GM23338 (cell line): Measurements from ENCODE around the gene APMAP. TPM values are rescaled to one million over a fixed set of nuclear protein-coding genes. Genes with fewer than 3 reads are reported as not detected.

Experiments
- ATAC-seq: fragments of 200-7000 bp; cut with Tn5 transposase; 3 replicates; pipeline ENCODE4 v1.9.1; 2020
- DNase-seq: peaks from one replicate; pipeline ENCODE4 v3.0.0-alpha.2; 2015; ENCODE audit warnings: low spot score
- H2AFZ ChIP-seq: fragments of 200-600 bp; sonication (generic); 2 replicates; pipeline ENCODE4 v1.8.0; 2016; ENCODE audit warnings: antibody characterized with exemption, mild to moderate bottlenecking, moderate library complexity
- H3F3A ChIP-seq: fragments of 200-600 bp; sonication (generic); replicated peaks from 2 replicates; pipeline ENCODE4 v1.8.0; 2017; ENCODE audit warnings: antibody characterized with exemption, mixed run types, low read depth
- H3K27ac ChIP-seq: fragments of 200-600 bp; sonication (generic); 2 replicates; pipeline ENCODE4 v1.6.1; 2016; ENCODE audit warnings: low read depth
- H3K27me3 ChIP-seq: fragments of 200-600 bp; sonication (generic); 2 replicates; pipeline ENCODE4 v1.8.0; 2016; ENCODE audit warnings: mild to moderate bottlenecking, mixed run types, moderate library complexity; ENCODE audit not compliant: insufficient read depth
- H3K36me3 ChIP-seq: fragments of 200-600 bp; sonication (generic); 2 replicates; pipeline ENCODE4 v1.8.0; 2016; ENCODE audit warnings: mild to moderate bottlenecking; ENCODE audit not compliant: insufficient read depth
- H3K4me1 ChIP-seq: fragments of 200-600 bp; sonication (generic); 2 replicates; pipeline ENCODE4 v1.8.0; 2016; ENCODE audit warnings: mild to moderate bottlenecking, moderate library complexity; ENCODE audit not compliant: insufficient read depth
- H3K4me2 ChIP-seq: fragments of 200-600 bp; sonication (generic); 2 replicates; pipeline ENCODE4 v1.7.1; 2017; ENCODE audit warnings: mixed run types
- H3K4me3 ChIP-seq: fragments of 200-600 bp; sonication (generic); 2 replicates; pipeline ENCODE4 v1.6.1; 2016; ENCODE audit warnings: mixed run types
- H3K79me2 ChIP-seq: fragments of 200-600 bp; sonication (generic); replicated peaks from 2 replicates; pipeline ENCODE4 v1.8.0; 2017; ENCODE audit warnings: mild to moderate bottlenecking; ENCODE audit not compliant: insufficient read depth
- H3K9me2 ChIP-seq: fragments of 200-600 bp; sonication (generic); 2 replicates; pipeline ENCODE4 v1.8.0; 2017; ENCODE audit not compliant: insufficient read depth
- H4K20me1 ChIP-seq: fragments of 200-600 bp; sonication (generic); replicated peaks from 2 replicates; pipeline ENCODE4 v1.8.0; 2017; ENCODE audit warnings: mild to moderate bottlenecking; ENCODE audit not compliant: insufficient read depth
- H3K27ac Mint-ChIP-seq: 2 replicates; pipeline ENCODE4 v1.8.0; 2020; ENCODE audit warnings: inconsistent platforms, mild to moderate bottlenecking, moderate library complexity, mixed read lengths
- H3K27me3 Mint-ChIP-seq: 3 replicates; pipeline ENCODE4 v1.8.0; 2022; ENCODE audit warnings: low read depth, mild to moderate bottlenecking, moderate library complexity, mixed read lengths, inconsistent platforms; ENCODE audit not compliant: insufficient read depth, poor library complexity
- H3K36me3 Mint-ChIP-seq: 3 replicates; pipeline ENCODE4 v1.8.0; 2021; ENCODE audit warnings: low read depth, mild to moderate bottlenecking, inconsistent platforms, moderate library complexity, mixed read lengths
- H3K4me1 Mint-ChIP-seq: 3 replicates; pipeline ENCODE4 v1.8.0; 2020; ENCODE audit warnings: mild to moderate bottlenecking, inconsistent platforms, mixed read lengths
- H3K4me3 Mint-ChIP-seq: 3 replicates; pipeline ENCODE4 v1.8.0; 2021; ENCODE audit warnings: moderate library complexity, mild to moderate bottlenecking, inconsistent platforms, mixed read lengths
- H3K9me3 Mint-ChIP-seq: 3 replicates; pipeline ENCODE4 v1.8.0; 2020; ENCODE audit warnings: moderate library complexity, mild to moderate bottlenecking, inconsistent platforms, mixed read lengths
- CREB1 ChIP-seq: fragments of 250-450 bp; sonication (Bioruptor Pico); IDR thresholded peaks from 2 replicates; pipeline ENCODE4 v1.5.0; 2020; ENCODE audit warnings: low read depth, mild to moderate bottlenecking, moderate library complexity
- EZH2 ChIP-seq: fragments of 200-600 bp; sonication (generic); IDR thresholded peaks from one replicate; pipeline ENCODE4 v1.8.0; 2017; ENCODE audit warnings: antibody characterized with exemption, mild to moderate bottlenecking, low read depth; ENCODE audit not compliant: unreplicated experiment
- EZH2phosphoT487 ChIP-seq: fragments of 200-600 bp; sonication (generic); IDR thresholded peaks from one replicate; pipeline ENCODE4 v1.8.1; 2018; ENCODE audit warnings: antibody characterized with exemption; ENCODE audit not compliant: unreplicated experiment
- JUNB ChIP-seq: IDR thresholded peaks from one replicate; pipeline ENCODE4 v1.6.1; 2016; ENCODE audit warnings: antibody characterized with exemption; ENCODE audit not compliant: unreplicated experiment
- NANOG ChIP-seq: IDR thresholded peaks from 2 replicates; pipeline ENCODE4 v1.6.1; 2016; ENCODE audit warnings: antibody characterized with exemption, borderline replicate concordance
- POLR2AphosphoS5 ChIP-seq: IDR thresholded peaks from 2 replicates; pipeline ENCODE4 v1.6.1; 2016; ENCODE audit warnings: antibody characterized with exemption, low read depth
- STAT1 ChIP-seq: IDR thresholded peaks from one replicate; pipeline ENCODE4 v1.6.1; 2016; ENCODE audit warnings: antibody characterized with exemption; ENCODE audit not compliant: unreplicated experiment
- ZNF114 ChIP-seq: fragments of 250-450 bp; sonication (Bioruptor Pico); IDR thresholded peaks from 2 replicates; pipeline ENCODE4 v1.5.0; 2020; ENCODE audit warnings: mild to moderate bottlenecking, moderate library complexity
- ZNF331 ChIP-seq: fragments of 250-450 bp; sonication (Bioruptor Pico); IDR thresholded peaks from 2 replicates; pipeline ENCODE4 v1.5.0; 2020; ENCODE audit warnings: low read depth, mild to moderate bottlenecking, moderate library complexity
- ZNF462 ChIP-seq: fragments of 250-450 bp; sonication (Bioruptor Pico); IDR thresholded peaks from 2 replicates; pipeline ENCODE4 v1.5.0; 2020; ENCODE audit warnings: mild to moderate bottlenecking, moderate library complexity
- polyA plus RNA-seq: library from polyadenylated mRNA; unstranded; fragments of >200 nt; fragmentation: Nextera tagmentation; extraction: Ambion mirVana; gene quantifications from 2 replicates; pipeline ENCODE4 v1.2.1, GENCODE V29; 2016
- total RNA-seq: library from RNA; depleted of rRNA; stranded (reverse); fragments of >200 nt; shearing (Covaris generic); gene quantifications from 2 replicates; pipeline ENCODE4 v1.2.3, GENCODE V29; 2014
- TF ChIP-seq, protein P1 (sequence below): IDR thresholded peaks from one replicate; pipeline ENCODE4 v1.6.1; 2018; ENCODE audit warnings: antibody characterized with exemption; ENCODE audit not compliant: unreplicated experiment
- TF ChIP-seq, protein P2 (sequence below), 2 experiments: fragments of 200-600 bp in 1 of 2; sonication (generic) in 1 of 2; conservative IDR thresholded peaks; 2 replicates each; pipeline versions ENCODE4 v1.5.1 to v1.6.1; 2016 to 2017; ENCODE audit warnings: antibody characterized with exemption in 2 of 2, low read depth in 2 of 2, mild to moderate bottlenecking in 2 of 2, moderate library complexity in 1 of 2
- TF ChIP-seq, protein P3 (sequence below): IDR thresholded peaks from 2 replicates; pipeline ENCODE4 v1.6.1; 2016; ENCODE audit warnings: antibody characterized with exemption

APMAP gene
- total and polyA plus RNA-seq, 2 experiments from 2014 or later, result 31.7 to 72.3 TPM

DNA sequence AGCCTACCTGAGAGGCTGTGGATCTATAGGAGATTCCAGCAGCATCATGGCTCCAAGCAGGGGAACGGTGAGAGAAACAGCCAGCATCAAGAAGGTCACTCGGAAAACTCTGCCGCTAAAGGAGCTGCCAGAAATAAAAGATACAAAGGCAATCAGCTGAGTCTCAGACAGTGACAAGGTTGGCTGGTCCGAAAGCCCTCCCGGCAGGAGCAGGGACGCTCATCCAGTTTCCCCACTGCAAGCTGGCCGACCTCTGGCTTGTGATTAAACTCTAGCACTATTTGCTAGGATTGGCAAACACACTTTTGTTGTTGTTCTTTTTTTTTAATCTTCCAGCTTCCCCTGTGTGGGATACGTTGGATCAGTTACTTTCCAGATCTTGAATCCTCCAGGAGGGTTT lies 8.7 kb downstream of the APMAP start:
- Histone ChIP-seq H3K27me3 (no peaks in the 10 kb centered on the region), H3K4me3 (no peak overlapping the region), H2AFZ (no peak overlapping the region), H3K27ac (no peak overlapping the region), H4K20me1 (peaks cover 14% of the 10 kb centered on the region; the same call in 1 of the 2 replicates), H3K9me2 (no peaks in the 10 kb centered on the region), H3F3A (no peaks in the 10 kb centered on the region), H3K36me3 (no peaks in the 10 kb centered on the region), H3K4me2 (no peak overlapping the region), H3K79me2 (peaks cover 63% of the 10 kb centered on the region), H3K4me1 (no peaks in the 10 kb centered on the region)
- peaks cover 5% of the 10 kb centered on the region for H3K27me3 Mint-ChIP-seq
- ATAC-seq (no peak), DNase-seq (no peak)
- peaks cover 40% of the 10 kb centered on the region for H3K36me3 Mint-ChIP-seq
- no peak overlapping the region for H3K27ac Mint-ChIP-seq
- no peaks in the 10 kb centered on the region for H3K4me1 Mint-ChIP-seq
- H3K9me3 Mint-ChIP-seq, result peaks cover 11% of the 10 kb centered on the region
- no peak overlapping the region for H3K4me3 Mint-ChIP-seq
- TF ChIP-seq ZNF462 (CRISPR knock-in tag) (no peak), ZNF114 (CRISPR knock-in tag) (no peak), STAT1 (no peak), POLR2AphosphoS5 (no peak), EZH2phosphoT487 (no peak), CREB1 (CRISPR knock-in tag) (no peak), JUNB (no peak), EZH2 (no peak), NANOG (no peak), ZNF331 (CRISPR knock-in tag) (no peak)
- TF ChIP-seq, protein P1, sequence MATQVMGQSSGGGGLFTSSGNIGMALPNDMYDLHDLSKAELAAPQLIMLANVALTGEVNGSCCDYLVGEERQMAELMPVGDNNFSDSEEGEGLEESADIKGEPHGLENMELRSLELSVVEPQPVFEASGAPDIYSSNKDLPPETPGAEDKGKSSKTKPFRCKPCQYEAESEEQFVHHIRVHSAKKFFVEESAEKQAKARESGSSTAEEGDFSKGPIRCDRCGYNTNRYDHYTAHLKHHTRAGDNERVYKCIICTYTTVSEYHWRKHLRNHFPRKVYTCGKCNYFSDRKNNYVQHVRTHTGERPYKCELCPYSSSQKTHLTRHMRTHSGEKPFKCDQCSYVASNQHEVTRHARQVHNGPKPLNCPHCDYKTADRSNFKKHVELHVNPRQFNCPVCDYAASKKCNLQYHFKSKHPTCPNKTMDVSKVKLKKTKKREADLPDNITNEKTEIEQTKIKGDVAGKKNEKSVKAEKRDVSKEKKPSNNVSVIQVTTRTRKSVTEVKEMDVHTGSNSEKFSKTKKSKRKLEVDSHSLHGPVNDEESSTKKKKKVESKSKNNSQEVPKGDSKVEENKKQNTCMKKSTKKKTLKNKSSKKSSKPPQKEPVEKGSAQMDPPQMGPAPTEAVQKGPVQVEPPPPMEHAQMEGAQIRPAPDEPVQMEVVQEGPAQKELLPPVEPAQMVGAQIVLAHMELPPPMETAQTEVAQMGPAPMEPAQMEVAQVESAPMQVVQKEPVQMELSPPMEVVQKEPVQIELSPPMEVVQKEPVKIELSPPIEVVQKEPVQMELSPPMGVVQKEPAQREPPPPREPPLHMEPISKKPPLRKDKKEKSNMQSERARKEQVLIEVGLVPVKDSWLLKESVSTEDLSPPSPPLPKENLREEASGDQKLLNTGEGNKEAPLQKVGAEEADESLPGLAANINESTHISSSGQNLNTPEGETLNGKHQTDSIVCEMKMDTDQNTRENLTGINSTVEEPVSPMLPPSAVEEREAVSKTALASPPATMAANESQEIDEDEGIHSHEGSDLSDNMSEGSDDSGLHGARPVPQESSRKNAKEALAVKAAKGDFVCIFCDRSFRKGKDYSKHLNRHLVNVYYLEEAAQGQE, result no peak
- TF ChIP-seq, protein P2, sequence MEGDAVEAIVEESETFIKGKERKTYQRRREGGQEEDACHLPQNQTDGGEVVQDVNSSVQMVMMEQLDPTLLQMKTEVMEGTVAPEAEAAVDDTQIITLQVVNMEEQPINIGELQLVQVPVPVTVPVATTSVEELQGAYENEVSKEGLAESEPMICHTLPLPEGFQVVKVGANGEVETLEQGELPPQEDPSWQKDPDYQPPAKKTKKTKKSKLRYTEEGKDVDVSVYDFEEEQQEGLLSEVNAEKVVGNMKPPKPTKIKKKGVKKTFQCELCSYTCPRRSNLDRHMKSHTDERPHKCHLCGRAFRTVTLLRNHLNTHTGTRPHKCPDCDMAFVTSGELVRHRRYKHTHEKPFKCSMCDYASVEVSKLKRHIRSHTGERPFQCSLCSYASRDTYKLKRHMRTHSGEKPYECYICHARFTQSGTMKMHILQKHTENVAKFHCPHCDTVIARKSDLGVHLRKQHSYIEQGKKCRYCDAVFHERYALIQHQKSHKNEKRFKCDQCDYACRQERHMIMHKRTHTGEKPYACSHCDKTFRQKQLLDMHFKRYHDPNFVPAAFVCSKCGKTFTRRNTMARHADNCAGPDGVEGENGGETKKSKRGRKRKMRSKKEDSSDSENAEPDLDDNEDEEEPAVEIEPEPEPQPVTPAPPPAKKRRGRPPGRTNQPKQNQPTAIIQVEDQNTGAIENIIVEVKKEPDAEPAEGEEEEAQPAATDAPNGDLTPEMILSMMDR (conservative IDR thresholded peaks at IDR 0.05; ENCODE audit: low read depth in 2 of 2), result no peak
- TF ChIP-seq, protein P3, sequence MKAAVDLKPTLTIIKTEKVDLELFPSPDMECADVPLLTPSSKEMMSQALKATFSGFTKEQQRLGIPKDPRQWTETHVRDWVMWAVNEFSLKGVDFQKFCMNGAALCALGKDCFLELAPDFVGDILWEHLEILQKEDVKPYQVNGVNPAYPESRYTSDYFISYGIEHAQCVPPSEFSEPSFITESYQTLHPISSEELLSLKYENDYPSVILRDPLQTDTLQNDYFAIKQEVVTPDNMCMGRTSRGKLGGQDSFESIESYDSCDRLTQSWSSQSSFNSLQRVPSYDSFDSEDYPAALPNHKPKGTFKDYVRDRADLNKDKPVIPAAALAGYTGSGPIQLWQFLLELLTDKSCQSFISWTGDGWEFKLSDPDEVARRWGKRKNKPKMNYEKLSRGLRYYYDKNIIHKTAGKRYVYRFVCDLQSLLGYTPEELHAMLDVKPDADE, result no peak
